Posterior cingulate gyrus (tissue), 11 donors: ENCODE measurements around the gene RASA2.

Experiments
- DNase-seq, 10 donors: peaks; one replicate each; pipeline versions ENCODE4 v3.0.0 to v3.0.0-alpha.2; 2020 to 2021; ENCODE audit warnings: mixed read lengths in 3 of 10
- intact Hi-C: fragments of 100-400 bp; cut with DNase I; formaldehyde crosslinking; loops from one replicate; pipeline ENCODE4 v1.15.1; 2023

The RASA2 gene

DNA sequence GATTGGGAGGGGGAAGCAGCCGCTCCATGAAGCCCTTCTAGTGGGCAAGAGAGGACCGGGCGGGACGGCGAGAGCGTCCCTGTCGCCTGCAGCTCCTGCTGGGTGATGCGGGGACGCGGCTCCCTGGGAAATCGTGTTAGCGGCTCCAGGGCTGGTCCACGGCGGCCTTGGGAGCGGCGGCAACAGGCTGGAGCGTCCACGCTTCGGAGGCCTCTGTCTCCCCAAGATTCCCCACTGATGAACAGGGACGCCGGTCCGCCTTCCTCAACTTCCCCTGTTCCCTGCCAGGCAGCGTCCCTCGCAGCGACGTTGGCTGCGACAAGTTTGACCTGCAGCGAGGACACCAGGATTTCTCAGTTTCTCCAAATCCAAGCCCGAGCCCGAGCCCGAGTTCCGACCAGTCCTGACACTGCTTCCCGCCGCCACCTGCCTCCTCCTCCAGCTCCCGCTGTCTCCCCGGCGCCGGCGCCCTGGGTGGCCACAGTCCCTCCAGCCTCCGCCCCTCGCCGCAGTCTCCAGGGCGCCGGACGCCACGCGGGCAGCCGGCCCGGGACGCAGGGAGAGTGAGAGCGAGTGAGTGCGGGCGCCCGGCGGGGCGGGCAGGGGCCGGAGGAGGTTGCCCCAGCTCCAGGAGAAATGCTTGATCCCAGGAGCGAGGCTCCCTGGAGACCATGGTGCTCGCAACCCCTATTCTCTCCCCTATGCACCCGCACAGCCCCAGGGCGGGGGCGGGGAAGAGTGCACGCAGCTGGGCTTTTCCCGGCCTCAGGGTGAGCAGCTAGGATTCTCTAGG lies 173.2 kb downstream of the RASA2 start:
- DNase-seq, result peak; percentile 22 to 91 (median 46)
- intact Hi-C loops, result no loop called here

DNA sequence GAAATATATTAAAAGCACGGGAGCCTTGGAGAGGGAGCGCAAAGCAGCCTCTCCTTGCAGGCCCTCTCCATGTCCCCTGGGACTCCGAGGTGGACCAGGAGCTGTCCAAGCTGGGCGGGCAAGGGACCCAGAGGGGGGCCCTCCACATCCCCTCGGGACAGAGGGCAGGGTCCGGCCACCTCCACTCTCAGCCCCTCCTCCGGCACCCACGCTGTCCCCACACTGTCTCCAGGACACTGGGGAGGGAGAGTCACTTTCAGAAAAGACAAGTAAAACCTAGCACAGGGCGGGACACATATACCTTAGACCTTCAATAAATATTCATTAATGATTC lies 173.8 kb downstream of the RASA2 start:
- intact Hi-C loops, result no loop called here
- DNase-seq, result no peak

DNA sequence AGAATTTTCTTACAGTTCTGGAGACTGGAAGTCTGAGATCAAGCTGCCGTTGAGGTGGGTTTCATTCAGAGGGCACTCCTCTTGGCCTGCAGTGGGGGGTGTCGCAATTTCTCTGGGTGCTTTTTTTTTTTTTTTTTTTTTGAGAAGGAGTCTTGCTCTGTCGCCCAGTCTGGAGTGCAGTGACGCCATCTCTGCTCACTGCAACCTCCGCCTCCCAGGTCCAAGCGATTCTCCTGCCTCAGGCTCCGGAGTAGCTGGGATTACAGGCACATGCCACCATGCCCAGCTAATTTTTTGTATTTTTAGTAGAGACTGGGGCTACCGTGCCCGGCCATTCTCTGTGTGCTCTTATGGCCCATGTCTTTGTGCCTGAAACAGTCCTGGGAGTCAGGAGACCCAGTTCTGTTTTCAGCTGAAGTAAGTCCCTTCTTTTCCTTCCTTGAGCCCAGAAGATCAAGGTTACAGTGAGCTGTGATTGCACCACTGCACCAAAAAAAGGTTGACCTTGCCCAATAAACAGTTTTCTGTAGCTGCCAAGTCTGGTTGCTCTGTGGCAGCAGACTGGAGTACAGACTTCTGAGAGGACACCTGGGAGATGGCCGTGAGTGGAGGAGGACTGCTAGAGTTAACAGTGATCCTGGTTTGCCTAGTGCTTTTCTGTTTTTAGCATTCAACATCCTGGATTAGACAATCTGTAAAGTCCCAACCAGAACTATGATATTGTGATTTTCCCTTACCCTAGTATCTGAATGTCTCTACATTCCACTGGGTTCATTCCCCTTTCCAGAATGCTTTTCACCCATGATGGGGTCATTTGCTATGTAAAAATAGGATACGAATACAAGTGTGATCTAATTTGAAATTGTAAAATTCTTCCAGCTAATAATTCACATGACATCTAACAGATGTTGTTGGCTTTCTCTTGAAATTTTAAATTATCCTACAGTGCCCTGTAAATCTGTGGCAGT lies 174.7 kb downstream of the RASA2 start:
- intact Hi-C loops, result no loop called here
- DNase-seq, result no peak

DNA sequence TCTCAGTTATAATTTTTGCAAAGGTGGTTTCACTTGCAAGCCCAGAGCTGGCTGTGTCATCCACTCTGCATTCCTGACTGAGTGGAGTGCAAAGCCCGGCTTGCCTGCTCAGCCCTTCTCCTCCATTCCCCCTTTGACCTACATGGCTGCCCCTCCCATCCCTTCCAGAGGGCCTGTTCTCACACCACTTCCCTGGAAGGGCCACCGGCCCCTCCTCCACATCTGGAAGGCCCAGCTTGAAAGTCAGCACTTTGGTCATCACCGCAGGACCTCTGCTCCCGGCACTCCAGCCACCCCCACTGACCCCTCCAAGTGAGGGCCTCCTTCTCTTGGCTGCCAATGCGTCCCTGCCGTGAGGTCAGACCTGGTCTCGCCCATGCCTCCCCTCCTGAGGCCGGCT lies 177.2 kb downstream of the RASA2 start:
- intact Hi-C loops, result no loop called here
- DNase-seq, result no peak
